B cell (primary cell): ENCODE results near the gene IL20RA. TPM values are rescaled to one million over a fixed set of nuclear protein-coding genes. Genes with fewer than 3 reads are reported as not detected.

Source experiments
- ATAC-seq: fragments of 200-7000 bp; cut with Tn5 transposase; one replicate; pipeline ENCODE4 v1.10.0; 2021; ENCODE audit warnings: low read depth, mild to moderate bottlenecking, moderate number of reproducible peaks, moderate library complexity
- CTCF ChIA-PET: fragments of 350-600 bp; sonication (Branson Sonifier 250); formaldehyde crosslinking; loops from one replicate; lab custom pipeline; 2021; ENCODE audit warnings: antibody characterized with exemption, inconsistent platforms; lab: Charles Lee
- POLR2A ChIA-PET: fragments of 350-600 bp; sonication (Branson Sonifier 250); formaldehyde crosslinking; loops from one replicate; lab custom pipeline; 2021; ENCODE audit warnings: antibody characterized with exemption; lab: Charles Lee
- DNase-seq: peaks from one replicate; pipeline ENCODE4 v3.0.0; 2013
- H2AFZ ChIP-seq: 2 replicates; pipeline ENCODE4 v1.6.1; 2012; ENCODE audit warnings: mild to moderate bottlenecking, low read depth, low read length; ENCODE audit not compliant: insufficient read depth, poor library complexity, severe bottlenecking
- H3K27ac ChIP-seq, 2 donors: 1 replicate in 1 of 2; 2 replicates in 1 of 2; pipeline ENCODE4 v1.5.1; 2012 to 2013; ENCODE audit warnings: low read length in 2 of 2, mild to moderate bottlenecking in 2 of 2, moderate library complexity in 1 of 2
- H3K27me3 ChIP-seq, 4 experiments: fragments of 200-600 bp in 1 of 4; sonication (generic) in 1 of 4; replicated peaks in 1 of 4; 1 replicate in 2 of 4; 2 replicates in 2 of 4; pipeline versions ENCODE4 v1.6.1 to v1.7.0; 2013 to 2016; ENCODE audit warnings: low read length in 3 of 4, mild to moderate bottlenecking in 2 of 4, mixed read lengths in 1 of 4, moderate library complexity in 1 of 4; ENCODE audit not compliant: insufficient read depth in 4 of 4, control insufficient read depth in 3 of 4; ENCODE audit errors: control extremely low read depth in 1 of 4
- H3K36me3 ChIP-seq, 2 experiments: replicated peaks in 1 of 2; 1 replicate in 1 of 2; 2 replicates in 1 of 2; pipeline versions ENCODE4 v1.6.1 to v1.7.1; 2013; ENCODE audit warnings: low read length in 1 of 2; ENCODE audit not compliant: insufficient read depth in 2 of 2, control insufficient read depth in 1 of 2; ENCODE audit errors: control extremely low read depth in 1 of 2, extremely low read depth in 1 of 2
- H3K4me1 ChIP-seq, 2 donors: fragments of 200-600 bp in 1 of 2; sonication (generic) in 1 of 2; 1 replicate in 1 of 2; 2 replicates in 1 of 2; pipeline versions ENCODE4 v1.5.1 to v1.6.1; 2013 to 2017; ENCODE audit warnings: low read length in 2 of 2; ENCODE audit not compliant: control insufficient read depth in 2 of 2, insufficient read depth in 2 of 2
- H3K4me2 ChIP-seq: replicated peaks from 2 replicates; pipeline ENCODE3; 2012; ENCODE audit warnings: mild to moderate bottlenecking, low read depth, low read length; ENCODE audit not compliant: poor library complexity, severe bottlenecking
- H3K4me3 ChIP-seq, 5 experiments: fragments of 200-600 bp in 1 of 5; sonication (generic) in 1 of 5; 1 replicate in 3 of 5; 2 replicates in 2 of 5; pipeline versions ENCODE4 v1.5.1 to v1.7.0; 2011 to 2016; ENCODE audit warnings: low read length in 4 of 5, mild to moderate bottlenecking in 4 of 5, low read depth in 2 of 5, control low read depth in 1 of 5, moderate library complexity in 1 of 5; ENCODE audit not compliant: insufficient read depth in 1 of 5; ENCODE audit errors: control extremely low read depth in 1 of 5, extremely low read depth in 1 of 5
- H3K79me2 ChIP-seq: fragments of 200-600 bp; sonication (generic); one replicate; pipeline ENCODE4 v1.6.0; 2016; ENCODE audit warnings: low read length; ENCODE audit not compliant: control insufficient read depth, insufficient read depth
- H3K9ac ChIP-seq: fragments of 200-600 bp; sonication (generic); 2 replicates; pipeline ENCODE4 v1.6.1; 2017; ENCODE audit warnings: mild to moderate bottlenecking, low read length, moderate library complexity
- H3K9me3 ChIP-seq, 3 donors: one replicate each; pipeline versions ENCODE4 v1.6.1 to v1.7.1; 2013; ENCODE audit warnings: low read length in 2 of 3; ENCODE audit not compliant: control insufficient read depth in 2 of 3, insufficient read depth in 1 of 3; ENCODE audit errors: control extremely low read depth in 1 of 3
- H4K20me1 ChIP-seq: 2 replicates; pipeline ENCODE4 v1.6.0; 2012; ENCODE audit warnings: mild to moderate bottlenecking, low read length; ENCODE audit not compliant: insufficient read depth, control insufficient read depth, poor library complexity, severe bottlenecking
- H3K27ac Mint-ChIP-seq: one replicate; pipeline ENCODE4 v1.8.0; 2021; ENCODE audit warnings: mixed read lengths
- H3K27me3 Mint-ChIP-seq: one replicate; pipeline ENCODE4 v1.8.0; 2021; ENCODE audit warnings: mixed read lengths
- H3K4me1 Mint-ChIP-seq: one replicate; pipeline ENCODE4 v1.8.0; 2021; ENCODE audit warnings: mixed read lengths
- H3K4me3 Mint-ChIP-seq: one replicate; pipeline ENCODE4 v1.8.0; 2021; ENCODE audit warnings: mixed read lengths
- H3K9me3 Mint-ChIP-seq: one replicate; pipeline ENCODE4 v1.8.0; 2022; ENCODE audit warnings: mixed read lengths; ENCODE audit not compliant: insufficient read depth
- CTCF ChIP-seq: fragments of 200-600 bp; IDR thresholded peaks from one replicate; pipeline ENCODE4 v1.8.0; 2022; ENCODE audit warnings: antibody characterized with exemption, mild to moderate bottlenecking
- EZH2 ChIP-seq: IDR thresholded peaks from 2 replicates; pipeline ENCODE4 v1.6.1; 2012; ENCODE audit warnings: borderline replicate concordance, low read depth, mild to moderate bottlenecking, moderate library complexity, low read length; ENCODE audit not compliant: insufficient read depth, poor library complexity, severe bottlenecking
- WGBS: methylation state at CpG from one replicate; pipeline ENCODE4 v1.1.5; 2013; ENCODE audit warnings: missing lambda C conversion rate; ENCODE audit not compliant: insufficient coverage; 5-methylcytosine and 5-hydroxymethylcytosine counted together
- intact Hi-C: fragments of 100-400 bp; cut with micrococcal nuclease; formaldehyde crosslinking; loops from one replicate; pipeline ENCODE4 v1.10.0; 2022
- polyA plus RNA-seq: library from polyadenylated mRNA; depleted of rRNA; stranded (reverse); fragments of >200 nt; gene quantifications from 2 replicates; pipeline ENCODE4 v1.2.3, GENCODE V29; 2012
- total RNA-seq, 2 donors: library from RNA; stranded (reverse); fragments of 120-200 nt in 1 of 2; gene quantifications; 1 replicate in 1 of 2; 2 replicates in 1 of 2; pipeline versions ENCODE4 v1.2.3 to v1.2.4, GENCODE V29; 2013 to 2022

The IL20RA gene
- total and polyA plus RNA-seq, 2 donors (not counting 1 experiment from before 2014, with no cell fraction given) = not detected

- WGBS = 85% methylated on average over 5 of the region's 5 CpGs
- Histone ChIP-seq H3K36me3 (no peaks in the 10 kb centered on the region), H3K27ac (no peak overlapping the region), H3K9me3 (no peaks in the 10 kb centered on the region), H3K4me3 (no peak overlapping the region), H3K4me1 (peaks cover 6 to 15% of the 10 kb centered on the region in 2 donors), H3K4me2 (no peak overlapping the region), H4K20me1 (no peaks in the 10 kb centered on the region), H2AFZ (no peak overlapping the region), H3K9ac (no peak overlapping the region), H3K27me3 (peaks cover 0 to 4% (median 1%) of the 10 kb centered on the region in 4 experiments), H3K79me2 (no peaks in the 10 kb centered on the region)
- ChIA-PET POLR2A (no interaction called here), CTCF (no interaction called here)
- Mint-ChIP-seq H3K4me3 (no peak overlapping the region), H3K4me1 (peaks cover 11% of the 10 kb centered on the region), H3K27me3 (peaks cover 25% of the 10 kb centered on the region), H3K27ac (no peak overlapping the region), H3K9me3 (no peaks in the 10 kb centered on the region)
- intact Hi-C loops = no loop called here
- no peak for TF ChIP-seq CTCF
- no peak for TF ChIP-seq EZH2
- no peak for ATAC-seq
- no peak for DNase-seq
Observed at GRCh38 chr6:136979206-136979605, 65.6 kb downstream of the IL20RA start.

- no CpG with 5 or more reads among the region's 5 CpGs for WGBS
- peaks cover 6 to 16% of the 10 kb centered on the region in 2 donors for H3K4me1 ChIP-seq
- H2AFZ ChIP-seq = no peak overlapping the region
- no peaks in the 10 kb centered on the region for H3K9me3 ChIP-seq
- no peaks in the 10 kb centered on the region for H3K79me2 ChIP-seq
- H3K36me3 ChIP-seq = no peaks in the 10 kb centered on the region
- no peaks in the 10 kb centered on the region for H3K9me3 Mint-ChIP-seq
- H3K4me2 ChIP-seq = no peak overlapping the region
- ChIA-PET POLR2A (no interaction called here), CTCF (no interaction called here)
- DNase-seq = no peak
- H3K4me3 Mint-ChIP-seq = no peak overlapping the region
- no peak overlapping the region for H3K4me3 ChIP-seq
- H3K27me3 Mint-ChIP-seq = peaks cover 14% of the 10 kb centered on the region
- no peak for ATAC-seq
- H4K20me1 ChIP-seq = no peaks in the 10 kb centered on the region
- intact Hi-C loops = no loop called here
- H3K27ac Mint-ChIP-seq = no peak overlapping the region
- no peak overlapping the region for H3K9ac ChIP-seq
- TF ChIP-seq EZH2 (no peak), CTCF (no peak)
- no peak overlapping the region for H3K27ac ChIP-seq
- H3K27me3 ChIP-seq = peaks cover 0 to 4% (median 1%) of the 10 kb centered on the region in 4 experiments
- H3K4me1 Mint-ChIP-seq = peaks cover 11% of the 10 kb centered on the region
Observed at GRCh38 chr6:136977075-136977474, 67.7 kb downstream of the IL20RA start.
